RWPE2 (cell line): ENCODE measurements around the gene IGFBP7.
"Not testable (repeated sequence)": the region's sequence is repeated elsewhere in the genome, so short reads cannot be mapped to it uniquely, and the experiment has no call there.

Source experiments
- ATAC-seq: fragments of 200-7000 bp; cut with Tn5 transposase; 3 replicates; pipeline ENCODE4 v1.9.1; 2021; ENCODE audit warnings: low read depth
- DNase-seq: peaks from one replicate; pipeline ENCODE4 v3.0.0-alpha.2; 2020; ENCODE audit warnings: low spot score
- H3K27ac ChIP-seq: fragments of 450-650 bp; 2 replicates; pipeline ENCODE4 v1.5.1; 2017; ENCODE audit warnings: mild to moderate bottlenecking; ENCODE audit not compliant: poor library complexity, severe bottlenecking
- H3K27me3 ChIP-seq: fragments of 250-450 bp; sonication (Bioruptor Pico); 2 replicates; pipeline ENCODE4 v1.5.1; 2021; ENCODE audit warnings: mild to moderate bottlenecking, moderate library complexity; ENCODE audit not compliant: insufficient read depth, poor library complexity, severe bottlenecking
- H3K36me3 ChIP-seq: fragments of 250-450 bp; sonication (Bioruptor Pico); 2 replicates; pipeline ENCODE4 v1.5.1; 2020; ENCODE audit warnings: low read depth, mild to moderate bottlenecking, moderate library complexity
- H3K4me1 ChIP-seq: fragments of 250-450 bp; sonication (Bioruptor Pico); 2 replicates; pipeline ENCODE4 v1.5.1; 2021; ENCODE audit warnings: mild to moderate bottlenecking, moderate library complexity; ENCODE audit not compliant: insufficient read depth, poor library complexity, severe bottlenecking
- H3K4me3 ChIP-seq: fragments of 250-450 bp; sonication (Bioruptor Pico); 2 replicates; pipeline ENCODE4 v1.5.1; 2021; ENCODE audit warnings: mild to moderate bottlenecking, moderate library complexity; ENCODE audit not compliant: severe bottlenecking
- H3K9me3 ChIP-seq: fragments of 250-450 bp; sonication (Bioruptor Pico); 2 replicates; pipeline ENCODE4 v1.5.1; 2021; ENCODE audit warnings: mild to moderate bottlenecking, moderate library complexity; ENCODE audit not compliant: severe bottlenecking
- TF ChIP-seq, protein P1 (sequence below): fragments of 450-650 bp; IDR thresholded peaks from one replicate; pipeline ENCODE4 v1.5.1; 2017; ENCODE audit warnings: mild to moderate bottlenecking, moderate library complexity; ENCODE audit not compliant: poor library complexity, severe bottlenecking

IGFBP7 gene

DNA sequence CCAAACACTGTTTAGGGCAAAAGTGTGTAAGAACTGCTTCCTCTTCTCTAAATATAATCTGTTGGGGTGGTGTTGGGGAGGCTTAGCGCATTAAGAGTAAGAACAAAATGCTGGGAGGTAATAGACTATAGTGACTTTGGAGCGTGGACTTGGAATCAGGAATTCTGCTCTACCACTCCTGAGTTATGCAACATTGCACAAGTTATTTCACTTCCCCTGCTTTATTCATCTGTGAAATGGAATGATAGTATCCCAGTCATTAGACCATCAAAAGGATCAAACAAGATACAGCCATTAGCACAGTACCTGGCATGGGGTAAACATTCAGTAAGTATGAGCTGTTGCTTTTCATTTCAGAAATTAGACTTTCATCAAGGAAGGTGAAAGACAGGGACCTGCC lies 58.7 kb downstream of the IGFBP7 start:
- H3K4me1 ChIP-seq = peaks cover 22% of the 10 kb centered on the region
- ATAC-seq (no peak), DNase-seq (no peak)
- no peaks in the 10 kb centered on the region for H3K9me3 ChIP-seq
- TF ChIP-seq, protein P1, sequence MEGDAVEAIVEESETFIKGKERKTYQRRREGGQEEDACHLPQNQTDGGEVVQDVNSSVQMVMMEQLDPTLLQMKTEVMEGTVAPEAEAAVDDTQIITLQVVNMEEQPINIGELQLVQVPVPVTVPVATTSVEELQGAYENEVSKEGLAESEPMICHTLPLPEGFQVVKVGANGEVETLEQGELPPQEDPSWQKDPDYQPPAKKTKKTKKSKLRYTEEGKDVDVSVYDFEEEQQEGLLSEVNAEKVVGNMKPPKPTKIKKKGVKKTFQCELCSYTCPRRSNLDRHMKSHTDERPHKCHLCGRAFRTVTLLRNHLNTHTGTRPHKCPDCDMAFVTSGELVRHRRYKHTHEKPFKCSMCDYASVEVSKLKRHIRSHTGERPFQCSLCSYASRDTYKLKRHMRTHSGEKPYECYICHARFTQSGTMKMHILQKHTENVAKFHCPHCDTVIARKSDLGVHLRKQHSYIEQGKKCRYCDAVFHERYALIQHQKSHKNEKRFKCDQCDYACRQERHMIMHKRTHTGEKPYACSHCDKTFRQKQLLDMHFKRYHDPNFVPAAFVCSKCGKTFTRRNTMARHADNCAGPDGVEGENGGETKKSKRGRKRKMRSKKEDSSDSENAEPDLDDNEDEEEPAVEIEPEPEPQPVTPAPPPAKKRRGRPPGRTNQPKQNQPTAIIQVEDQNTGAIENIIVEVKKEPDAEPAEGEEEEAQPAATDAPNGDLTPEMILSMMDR = no peak
- no peaks in the 10 kb centered on the region for H3K27me3 ChIP-seq
- no peak overlapping the region for H3K4me3 ChIP-seq
- no peak overlapping the region for H3K27ac ChIP-seq
- peaks cover 25% of the 10 kb centered on the region for H3K36me3 ChIP-seq

DNA sequence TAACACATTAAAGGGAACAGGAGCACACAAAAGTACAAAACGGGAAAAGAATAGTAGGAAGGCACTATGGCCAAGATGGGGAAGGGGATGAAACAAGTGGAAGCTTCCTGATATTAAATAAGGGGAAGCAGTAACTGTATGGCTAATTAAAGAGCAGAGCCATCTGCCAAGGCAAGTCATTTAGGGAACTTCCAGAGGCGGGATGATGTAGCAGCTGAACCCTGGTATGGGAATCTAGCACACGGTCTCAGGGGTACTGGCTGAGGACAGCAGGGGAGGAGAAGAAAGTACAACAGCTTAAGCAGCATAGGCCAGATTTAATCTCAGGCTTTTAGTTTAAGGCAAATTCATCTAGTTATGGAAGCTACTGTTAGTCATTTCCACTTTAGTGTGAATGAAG lies 59.1 kb downstream of the IGFBP7 start:
- Histone ChIP-seq H3K27ac (no peak overlapping the region), H3K27me3 (no peaks in the 10 kb centered on the region), H3K4me3 (no peak overlapping the region), H3K36me3 (peaks cover 25% of the 10 kb centered on the region), H3K4me1 (peaks cover 25% of the 10 kb centered on the region), H3K9me3 (no peaks in the 10 kb centered on the region)
- DNase-seq = no peak
- TF ChIP-seq, protein P1 = no peak
- ATAC-seq = no peak

DNA sequence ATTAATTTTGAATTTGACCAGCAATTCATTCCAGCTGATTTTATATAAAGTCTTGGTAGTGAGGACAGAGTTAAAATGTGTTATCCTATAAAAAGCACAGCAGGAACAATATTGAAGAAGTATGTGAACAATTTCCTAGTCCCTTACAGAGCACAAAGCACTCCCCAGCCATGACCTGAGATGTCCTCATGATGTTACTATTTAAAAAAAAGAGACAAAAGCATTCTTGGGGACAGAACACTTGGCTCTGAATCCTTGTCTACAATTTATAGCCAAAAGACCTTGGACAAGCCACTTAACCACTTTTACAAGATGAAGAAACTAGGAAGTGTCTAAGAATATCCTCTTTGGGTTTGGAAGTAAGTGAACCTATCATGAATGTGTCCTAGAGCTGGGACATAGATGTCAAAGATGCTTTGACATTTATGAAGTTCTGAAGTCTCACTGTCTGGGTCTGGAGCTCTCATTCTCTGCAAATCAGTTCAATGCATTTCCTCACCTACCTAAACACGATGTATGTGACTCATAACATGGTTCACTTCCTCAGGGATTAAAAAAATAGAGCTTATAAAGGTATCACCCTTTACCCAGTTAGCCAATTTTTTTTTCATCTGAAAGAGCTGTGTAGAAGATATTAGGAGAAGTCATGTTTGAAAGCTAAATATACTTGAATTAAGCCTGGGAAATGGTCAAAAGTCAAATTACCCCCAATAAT lies 61.4 kb downstream of the IGFBP7 start:
- Histone ChIP-seq H3K36me3 (peaks cover 33% of the 10 kb centered on the region), H3K27ac (peak overlapping the region; percentile 30)

DNA sequence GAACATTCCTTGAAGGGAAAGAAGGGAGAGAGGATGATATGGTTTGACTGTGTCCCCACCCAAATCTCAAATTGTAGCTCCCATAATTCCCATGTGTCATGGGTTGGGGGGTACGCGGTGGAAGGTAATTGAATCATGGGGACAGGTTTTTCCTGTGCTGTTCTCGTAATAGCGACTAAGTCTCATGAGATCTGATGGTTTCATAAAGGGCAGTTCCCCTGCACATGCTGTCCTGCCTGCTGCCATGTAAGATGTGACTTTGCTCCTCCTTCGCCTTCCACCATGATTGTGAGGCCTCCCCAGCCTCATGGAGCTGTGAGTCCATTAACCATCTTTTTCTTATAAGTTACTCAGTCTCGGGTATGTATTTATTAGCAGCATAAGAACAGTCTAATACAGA lies 63.1 kb downstream of the IGFBP7 start:
- peaks cover 45% of the 10 kb centered on the region for H3K36me3 ChIP-seq
- ATAC-seq, H3K27ac ChIP-seq, H3K4me3 ChIP-seq, H3K9me3 ChIP-seq, H3K27me3 ChIP-seq, DNase-seq: not testable (repeated sequence)
- H3K4me1 ChIP-seq = peaks cover 34% of the 10 kb centered on the region

More for the DNA sequence above, 61.4 kb downstream of the IGFBP7 start:
- TF ChIP-seq, protein P1 = no peak
- no peaks in the 10 kb centered on the region for H3K9me3 ChIP-seq
- no peak overlapping the region for H3K4me3 ChIP-seq
- peaks cover 35% of the 10 kb centered on the region for H3K4me1 ChIP-seq
- ATAC-seq (peak; percentile 64), DNase-seq (no peak)
- no peaks in the 10 kb centered on the region for H3K27me3 ChIP-seq

DNA sequence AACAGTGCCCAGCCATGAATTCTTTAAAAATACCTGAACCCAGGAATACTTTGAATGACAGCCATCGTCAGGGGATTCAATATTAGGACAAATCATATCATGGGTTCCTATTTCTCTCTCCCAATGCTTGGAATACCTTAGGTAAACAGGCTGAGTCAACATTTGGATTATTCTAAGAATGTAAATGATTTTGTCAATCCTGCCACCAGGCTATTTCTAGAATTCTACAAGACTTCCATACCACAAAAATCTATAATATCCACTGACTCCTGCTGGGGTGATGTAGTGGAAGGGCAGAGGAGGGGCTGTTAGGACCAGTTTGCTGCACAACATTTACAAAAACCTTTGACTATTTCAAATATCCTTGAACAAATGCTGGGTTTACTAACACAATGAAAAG lies 65.2 kb downstream of the IGFBP7 start:
- ATAC-seq (peak; percentile 56), DNase-seq (no peak)
- Histone ChIP-seq H3K27me3 (no peaks in the 10 kb centered on the region), H3K4me3 (no peak overlapping the region), H3K27ac (peak overlapping the region; percentile 17), H3K4me1 (peaks cover 34% of the 10 kb centered on the region), H3K9me3 (no peaks in the 10 kb centered on the region), H3K36me3 (peaks cover 56% of the 10 kb centered on the region)
- TF ChIP-seq, protein P1 = no peak
